GM18511 (cell line): Measurements from ENCODE around the gene KLK2.

ENCODE experiments used
- ATAC-seq: cut with Tn5 transposase; IDR thresholded peaks from one replicate; pipeline ENCODE4 v1.9.1; 2021; ENCODE audit warnings: mild to moderate bottlenecking, moderate library complexity; ENCODE audit not compliant: unreplicated experiment

KLK2 gene

DNA sequence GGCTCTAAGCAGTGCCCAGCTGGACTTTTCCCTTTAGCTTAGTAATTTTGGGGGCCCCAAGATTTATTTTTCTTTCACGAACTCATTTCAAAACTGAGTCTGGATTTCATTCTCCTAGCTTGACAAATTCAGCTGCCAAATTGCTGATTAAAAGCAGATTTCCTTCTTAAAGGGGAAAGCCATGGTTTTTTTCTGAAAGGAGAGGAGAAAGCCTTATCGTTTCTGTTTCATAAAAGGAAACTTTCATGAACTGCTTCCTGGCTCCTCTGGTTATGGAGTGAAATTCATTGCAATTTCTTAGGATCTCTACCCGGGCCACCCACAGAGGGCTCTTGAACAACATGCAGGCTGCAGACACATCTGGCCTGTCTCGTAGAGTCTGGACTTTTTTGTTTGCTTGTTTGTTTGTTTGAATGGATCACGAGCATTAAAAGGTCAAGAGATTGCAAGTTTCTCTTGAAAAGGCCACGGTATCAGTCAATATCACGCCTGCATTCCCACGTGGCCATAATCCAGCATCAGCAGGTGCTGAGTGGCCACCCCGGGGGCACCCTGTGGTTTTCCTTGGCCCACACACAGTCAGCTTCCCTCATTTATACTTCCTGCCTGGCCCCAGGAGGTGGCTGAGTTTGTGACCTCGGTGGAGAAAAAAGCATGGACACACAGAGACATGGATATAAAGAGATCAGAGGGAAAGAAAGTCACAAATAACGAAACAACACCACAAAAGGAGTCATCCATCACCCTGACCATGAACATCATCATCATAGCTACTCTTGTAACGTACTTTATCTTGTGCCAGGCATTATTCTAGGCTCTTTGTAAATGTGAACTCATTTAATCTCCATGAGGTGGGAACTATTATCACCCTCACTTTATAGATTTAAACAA is 48.4 kb downstream of the KLK2 start:
- ATAC-seq: peak; percentile 16

DNA sequence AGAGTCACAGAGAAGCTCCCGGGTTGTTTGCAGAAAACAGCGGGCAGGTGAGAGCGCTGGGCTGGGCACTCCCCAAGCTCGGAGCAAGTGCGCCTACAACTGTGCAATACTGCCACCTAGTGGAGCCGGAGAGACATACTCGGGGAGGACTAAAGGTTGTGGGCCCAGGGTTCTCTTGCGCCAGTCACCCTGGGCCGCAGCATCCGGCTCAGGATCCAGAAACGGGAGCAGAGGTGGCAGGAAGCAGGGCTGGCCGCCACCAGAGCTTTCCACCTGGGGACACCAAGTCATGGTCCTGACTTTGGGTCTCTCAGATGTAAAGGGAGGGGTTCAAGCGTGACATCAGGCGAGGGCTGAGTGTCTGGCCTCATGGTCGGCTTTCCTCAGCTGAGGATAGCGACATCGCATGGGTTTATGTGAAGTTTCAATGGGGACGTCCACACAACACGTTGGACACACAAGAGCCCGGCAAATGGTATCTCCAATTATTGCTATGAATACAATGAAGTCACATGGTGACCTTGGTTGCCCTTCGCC is 49.1 kb downstream of the KLK2 start:
- peak; percentile 69 for ATAC-seq

- ATAC-seq: no peak
Observed at GRCh38 chr19:50924586-50924985, 51.3 kb downstream of the KLK2 start.

- ATAC-seq: no peak
Observed at GRCh38 chr19:50925734-50926133, 52.5 kb downstream of the KLK2 start.

- ATAC-seq: no peak
Observed at GRCh38 chr19:50926144-50926543, 52.9 kb downstream of the KLK2 start.

DNA sequence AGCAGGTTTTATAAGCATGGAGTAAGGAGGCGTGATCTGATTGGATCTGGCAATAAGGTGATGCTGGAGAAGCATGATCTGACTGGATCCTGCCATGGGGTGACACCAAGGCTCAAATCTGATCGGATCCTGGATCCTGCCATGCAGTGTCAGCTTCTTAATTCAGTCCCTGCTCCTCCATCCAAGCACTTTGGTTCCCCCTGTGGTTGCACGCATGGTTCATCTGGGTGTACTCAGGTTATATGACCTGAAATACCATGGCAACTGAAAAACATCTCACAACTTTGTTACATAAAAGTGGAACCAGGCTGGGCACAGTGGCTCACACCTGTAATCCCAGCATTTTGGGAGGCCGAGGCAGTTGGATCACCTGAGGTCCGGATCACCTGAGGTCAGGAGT is 55.6 kb downstream of the KLK2 start:
- no peak for ATAC-seq
